Measurements from ENCODE around the gene GAS7.

Gene GAS7

GRCh38 chr17:10053782-10054540 is 144.4 kb downstream of the GAS7 start:
- no peak for DNase-seq (ENCODE audit: low read depth in 2 of 2)
- TF ChIP-seq CTCF (IDR thresholded peaks at IDR 0.05; ENCODE audit: low read depth, low read length): no peak
- H3K4me3 ChIP-seq (replicated peaks in 1 of 2; ENCODE audit: low read depth in 2 of 2, low read length in 2 of 2): no peak overlapping the region

GRCh38 chr17:10052106-10052813 is 146.1 kb downstream of the GAS7 start:
- no peak overlapping the region for H3K4me3 ChIP-seq (replicated peaks in 1 of 2; ENCODE audit: low read depth in 2 of 2, low read length in 2 of 2)
- no peak for DNase-seq (ENCODE audit: low read depth in 2 of 2)
- TF ChIP-seq CTCF (IDR thresholded peaks at IDR 0.05; ENCODE audit: low read depth, low read length): no peak

- H3K4me3 ChIP-seq (replicated peaks in 1 of 2; ENCODE audit: low read depth in 2 of 2, low read length in 2 of 2): no peak overlapping the region
- DNase-seq (ENCODE audit: low read depth in 2 of 2): peak in 1 of 2 donors; percentile 31
- TF ChIP-seq CTCF (IDR thresholded peaks at IDR 0.05; ENCODE audit: low read depth, low read length): no peak
Observed at GRCh38 chr17:10051112-10051511, 147.3 kb downstream of the GAS7 start.

GRCh38 chr17:10050597-10051101 is 147.8 kb downstream of the GAS7 start:
- DNase-seq (ENCODE audit: low read depth in 2 of 2): peak; percentile 14 to 51
- H3K4me3 ChIP-seq (replicated peaks in 1 of 2; ENCODE audit: low read depth in 2 of 2, low read length in 2 of 2): no peak overlapping the region
- TF ChIP-seq CTCF (IDR thresholded peaks at IDR 0.05; ENCODE audit: low read depth, low read length): no peak

GRCh38 chr17:10048629-10049350 is 149.6 kb downstream of the GAS7 start:
- no peak for DNase-seq (ENCODE audit: low read depth in 2 of 2)
- TF ChIP-seq CTCF (IDR thresholded peaks at IDR 0.05; ENCODE audit: low read depth, low read length): no peak
- H3K4me3 ChIP-seq (replicated peaks in 1 of 2; ENCODE audit: low read depth in 2 of 2, low read length in 2 of 2): no peak overlapping the region

- TF ChIP-seq CTCF (IDR thresholded peaks at IDR 0.05; ENCODE audit: low read depth, low read length): no peak
- H3K4me3 ChIP-seq (replicated peaks in 1 of 2; ENCODE audit: low read depth in 2 of 2, low read length in 2 of 2): no peak overlapping the region
- DNase-seq (ENCODE audit: low read depth in 2 of 2): no peak
Observed at GRCh38 chr17:10046786-10047785, 151.3 kb downstream of the GAS7 start.
